Purkinje cell (primary cell): ENCODE measurements around the gene ARPP19. TPM values are rescaled to one million over a fixed set of nuclear protein-coding genes. Genes with fewer than 3 reads are reported as not detected.

Experiments used
- polyA plus RNA-seq: library from polyadenylated mRNA; unstranded; fragments of >200 nt; fragmentation: Nextera tagmentation; gene quantifications from 2 replicates; pipeline ENCODE4 v1.2.1, GENCODE V29; 2014

Gene ARPP19
- polyA plus RNA-seq: 341 and 650 TPM in 2 replicates

GRCh38 chr15:52568601-52569585, at the start of gene ARPP19:
Gene ARPP19, minus strand, starts transcription at chr15:52569030. Its CDS starts 138 bp downstream, at chr15:52568892.

GRCh38 chr15:52528564-52529340, 40.1 kb downstream of the ARPP19 start, which contains the start of gene MYO5A:
Gene MYO5A, minus strand, starts transcription at chr15:52528880. Its CDS starts 74 bp downstream, at chr15:52528806.

Other genes with a start within 250 kb of the ARPP19 start
- 70.3 and 80.4 TPM in 2 replicates for gene MYO5A, start 40.1 kb downstream of the ARPP19 start, polyA plus RNA-seq
- 59.0 and 62.0 TPM in 2 replicates for gene ATOSA, start 110.4 kb upstream of the ARPP19 start, polyA plus RNA-seq
- gene ONECUT1, start 221.3 kb upstream of the ARPP19 start, polyA plus RNA-seq: not detected in 2 replicates